Spleen (tissue), 7 donors: ENCODE data around the gene CNKSR2.

Experiments
- POLR2A ChIP-seq, 3 donors: fragments of 450-650 bp; IDR thresholded peaks; one replicate each; pipeline ENCODE4 v1.5.1; 2017; ENCODE audit warnings: antibody characterized with exemption in 3 of 3, mild to moderate bottlenecking in 1 of 3
- TF ChIP-seq, protein P1 (sequence below), 11 experiments: fragments of 200-600 bp in 7 of 11; fragments of 450-650 bp in 4 of 11; sonication (generic) in 4 of 11; IDR thresholded peaks in 8 of 11; conservative IDR thresholded peaks in 3 of 11; 1 replicate in 7 of 11; 2 replicates in 4 of 11; pipeline versions ENCODE4 v1.4.0 to v1.8.0; 2016 to 2021; ENCODE audit warnings: antibody characterized with exemption in 11 of 11, inconsistent platforms in 4 of 11, mild to moderate bottlenecking in 1 of 11
- donor health status: DM: no; HTN: no; CAD: no; lungs with moderate emphysema.
- donor health status: DM: no; HTN: no; CAD: no.
- donor health status: DM: no; HTN: no; CAD: no.

DNA sequence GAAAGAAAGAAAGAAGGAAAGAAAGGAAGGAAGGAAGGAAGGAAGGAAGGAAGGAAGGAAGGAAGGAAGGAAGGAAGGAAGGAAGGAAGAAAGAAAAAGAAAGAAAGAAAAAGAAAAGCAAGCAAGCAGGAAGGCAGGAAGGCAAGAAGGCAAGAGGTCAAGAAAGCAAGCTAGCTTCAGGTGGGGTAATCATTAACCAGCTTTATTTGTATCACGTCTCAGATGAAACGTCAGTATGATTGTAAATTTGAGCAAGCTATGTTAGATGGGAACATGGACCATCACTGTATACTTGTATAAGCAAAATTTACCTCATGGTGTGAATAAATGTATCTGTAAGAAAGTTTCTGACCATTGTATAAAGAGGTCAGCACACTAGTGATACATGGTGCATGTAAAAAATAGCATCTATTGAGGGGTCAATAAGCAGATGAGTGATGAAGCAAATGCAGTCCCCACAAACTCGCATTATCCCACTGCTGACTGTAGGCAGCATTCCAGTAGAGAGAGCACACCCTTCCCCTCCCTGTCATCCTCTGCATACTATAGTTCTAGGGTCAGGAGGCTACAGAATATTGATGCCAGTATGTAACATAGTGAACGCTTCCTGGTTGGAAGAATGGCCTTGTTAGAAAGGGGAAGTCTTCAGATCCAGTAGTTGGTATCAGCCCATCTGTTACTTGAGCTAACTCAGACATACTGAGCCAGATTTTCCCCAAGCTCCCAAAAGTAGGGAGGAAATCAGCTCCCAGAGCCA is 300.4 kb downstream of the CNKSR2 start:
- TF ChIP-seq, protein P1, sequence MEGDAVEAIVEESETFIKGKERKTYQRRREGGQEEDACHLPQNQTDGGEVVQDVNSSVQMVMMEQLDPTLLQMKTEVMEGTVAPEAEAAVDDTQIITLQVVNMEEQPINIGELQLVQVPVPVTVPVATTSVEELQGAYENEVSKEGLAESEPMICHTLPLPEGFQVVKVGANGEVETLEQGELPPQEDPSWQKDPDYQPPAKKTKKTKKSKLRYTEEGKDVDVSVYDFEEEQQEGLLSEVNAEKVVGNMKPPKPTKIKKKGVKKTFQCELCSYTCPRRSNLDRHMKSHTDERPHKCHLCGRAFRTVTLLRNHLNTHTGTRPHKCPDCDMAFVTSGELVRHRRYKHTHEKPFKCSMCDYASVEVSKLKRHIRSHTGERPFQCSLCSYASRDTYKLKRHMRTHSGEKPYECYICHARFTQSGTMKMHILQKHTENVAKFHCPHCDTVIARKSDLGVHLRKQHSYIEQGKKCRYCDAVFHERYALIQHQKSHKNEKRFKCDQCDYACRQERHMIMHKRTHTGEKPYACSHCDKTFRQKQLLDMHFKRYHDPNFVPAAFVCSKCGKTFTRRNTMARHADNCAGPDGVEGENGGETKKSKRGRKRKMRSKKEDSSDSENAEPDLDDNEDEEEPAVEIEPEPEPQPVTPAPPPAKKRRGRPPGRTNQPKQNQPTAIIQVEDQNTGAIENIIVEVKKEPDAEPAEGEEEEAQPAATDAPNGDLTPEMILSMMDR (IDR thresholded peaks at IDR 0.05 in 8 of 11, conservative IDR thresholded peaks at IDR 0.05 in 3 of 11): no peak
- no peak for TF ChIP-seq POLR2A (IDR thresholded peaks at IDR 0.05)
